Stimulated activated effector memory CD8-positive, alpha-beta T cell treated with anti-CD3 and anti-CD28 coated beads, Interleukin-12 subunit alpha, Interleukin-12 subunit beta, amount 100 ng/mL, for 72 hours (primary cell): ENCODE results near the gene URB2.
"Not testable (repeated sequence)": the region's sequence is repeated elsewhere in the genome, so short reads cannot be mapped to it uniquely, and the experiment has no call there.

Source experiments
- ATAC-seq: fragments of 150-1000 bp; cut with Tn5 transposase; 2 replicates; pipeline ENCODE4 v1.10.0; 2021
- DNase-seq, 2 donors: peaks; one replicate each; pipeline ENCODE4 v3.0.0; 2021 to 2022; ENCODE audit warnings: low spot score in 2 of 2
- H3K27ac Mint-ChIP-seq: one replicate; pipeline ENCODE4 v1.8.0; 2022; ENCODE audit warnings: mild to moderate bottlenecking, mixed read lengths
- H3K36me3 Mint-ChIP-seq: one replicate; pipeline ENCODE4 v1.8.0; 2022; ENCODE audit warnings: mild to moderate bottlenecking, mixed read lengths
- H3K4me1 Mint-ChIP-seq: one replicate; pipeline ENCODE4 v1.8.0; 2022; ENCODE audit warnings: mixed read lengths
- H3K4me3 Mint-ChIP-seq: one replicate; pipeline ENCODE4 v1.8.0; 2022; ENCODE audit warnings: mild to moderate bottlenecking, mixed read lengths
- H3K9me3 Mint-ChIP-seq: one replicate; pipeline ENCODE4 v1.8.0; 2022; ENCODE audit warnings: mixed read lengths

Gene URB2

DNA sequence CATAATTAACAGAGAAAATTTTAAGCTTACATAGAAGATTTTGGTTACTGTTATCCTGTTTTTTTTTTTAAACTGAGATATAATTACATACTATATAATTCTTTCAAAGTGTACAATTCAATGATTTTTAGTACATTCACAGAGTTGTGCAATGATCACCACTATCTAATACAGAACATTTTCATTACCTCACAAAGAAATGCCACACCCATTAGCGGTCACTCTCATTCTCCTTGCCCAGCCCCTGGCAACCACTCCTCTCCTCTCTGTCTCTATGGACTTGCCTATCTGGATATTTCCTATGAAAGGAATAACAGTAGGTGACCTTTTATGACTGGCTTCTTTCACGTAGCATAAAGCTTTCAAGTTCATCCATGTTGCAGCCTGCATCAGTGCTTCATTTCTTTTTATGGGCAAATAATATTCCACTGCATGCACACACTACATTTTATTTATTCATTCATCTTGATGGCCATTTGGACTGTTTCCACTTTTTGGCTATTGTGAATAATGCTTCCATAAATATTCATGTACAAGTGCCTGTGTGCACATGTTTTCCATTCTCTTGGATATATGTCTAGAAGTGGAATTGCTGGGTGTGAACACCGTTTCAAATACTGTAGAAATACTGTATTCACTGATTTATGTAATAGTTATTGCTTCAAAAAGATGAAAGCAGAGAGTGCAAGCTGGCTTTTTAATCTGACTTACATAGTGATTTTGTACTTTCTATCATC is 26.7 kb upstream of the URB2 start:
- Mint-ChIP-seq H3K36me3 (peaks cover 64% of the 10 kb centered on the region), H3K4me1 (peaks cover 27% of the 10 kb centered on the region), H3K4me3 (no peak overlapping the region), H3K27ac (no peak overlapping the region), H3K9me3 (no peaks in the 10 kb centered on the region)
- ATAC-seq = no peak
- DNase-seq = no peak

DNA sequence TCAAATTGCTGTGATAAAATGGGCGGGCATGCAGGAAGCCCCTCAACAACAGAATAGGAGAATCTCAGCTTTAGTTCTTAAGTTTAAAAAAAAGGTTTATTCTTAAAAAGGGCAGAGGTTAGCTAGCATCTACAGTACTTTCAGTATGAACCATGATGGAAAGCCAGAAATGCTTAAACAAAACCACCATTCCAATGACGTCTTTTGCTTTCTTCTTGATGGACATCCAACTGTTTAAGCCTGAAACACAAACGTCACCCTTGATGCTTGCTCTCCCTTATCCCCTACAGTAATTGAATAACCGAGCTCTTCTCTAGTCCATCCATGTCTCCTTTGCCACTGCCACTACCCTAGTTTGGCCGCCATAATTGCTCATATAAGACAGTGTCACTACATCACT is 25.8 kb upstream of the URB2 start:
- DNase-seq (no peak), ATAC-seq (peak; percentile 68)
- peaks cover 61% of the 10 kb centered on the region for H3K36me3 Mint-ChIP-seq
- H3K9me3 Mint-ChIP-seq = no peaks in the 10 kb centered on the region
- H3K4me1 Mint-ChIP-seq = peaks cover 27% of the 10 kb centered on the region
- peak overlapping the region; percentile 60 for H3K27ac Mint-ChIP-seq
- no peak overlapping the region for H3K4me3 Mint-ChIP-seq

DNA sequence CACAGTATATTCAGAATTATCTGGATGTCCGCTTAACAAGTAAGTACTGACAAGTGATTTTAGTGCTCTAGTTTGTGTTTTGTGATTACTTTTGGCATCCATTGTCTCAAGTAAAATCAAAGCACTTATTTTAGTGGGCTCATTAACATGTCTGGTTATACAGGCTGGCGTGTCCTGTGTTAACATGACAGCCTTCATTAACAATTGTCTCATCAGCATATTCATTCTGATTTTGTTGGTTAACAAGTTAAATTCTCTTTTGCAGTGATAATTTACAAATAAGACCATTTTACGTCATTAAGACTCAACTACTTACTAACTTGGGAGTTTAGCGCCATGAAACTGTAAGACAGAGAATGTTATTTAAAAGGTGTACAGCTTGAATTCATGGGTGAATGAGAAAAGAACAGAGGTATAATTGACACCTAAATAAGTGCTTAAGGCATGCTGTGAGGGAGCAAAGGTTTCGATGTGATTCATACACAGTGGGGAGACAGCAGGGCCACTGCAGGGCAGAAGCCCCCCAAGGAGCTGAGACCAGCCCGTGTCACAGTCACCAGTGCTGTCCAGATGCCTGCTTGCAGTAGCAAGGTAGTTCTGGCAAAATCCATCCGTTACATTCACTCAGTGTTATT is 22.6 kb upstream of the URB2 start:
- DNase-seq = no peak
- no peak overlapping the region for H3K27ac Mint-ChIP-seq
- H3K4me3 Mint-ChIP-seq = no peak overlapping the region
- peaks cover 80% of the 10 kb centered on the region for H3K36me3 Mint-ChIP-seq
- H3K9me3 Mint-ChIP-seq = no peaks in the 10 kb centered on the region
- H3K4me1 Mint-ChIP-seq = peaks cover 20% of the 10 kb centered on the region
- no peak for ATAC-seq

DNA sequence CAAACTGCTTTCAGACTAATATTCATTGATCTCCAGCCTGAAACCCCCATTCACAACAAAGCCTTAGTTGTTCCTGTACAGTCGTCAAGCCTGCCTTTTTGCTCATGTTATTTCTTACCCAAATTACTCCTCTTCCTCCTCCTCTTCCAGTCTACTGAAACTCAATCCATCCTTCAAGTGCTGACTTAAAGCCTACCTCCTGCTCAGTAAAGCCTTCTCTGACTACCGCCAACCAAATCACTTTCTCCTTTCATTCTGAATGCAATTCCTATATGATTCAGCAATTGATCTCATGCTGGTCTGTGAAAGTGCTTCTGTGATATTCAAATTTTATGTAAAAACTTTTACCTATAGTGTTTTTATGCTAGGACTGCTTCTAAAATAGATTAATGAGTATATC is 18.7 kb upstream of the URB2 start:
- DNase-seq (no peak), ATAC-seq (no peak)
- Mint-ChIP-seq H3K4me1 (peaks cover 8% of the 10 kb centered on the region), H3K9me3 (no peaks in the 10 kb centered on the region), H3K4me3 (no peak overlapping the region), H3K27ac (no peak overlapping the region), H3K36me3 (peaks cover 77% of the 10 kb centered on the region)

DNA sequence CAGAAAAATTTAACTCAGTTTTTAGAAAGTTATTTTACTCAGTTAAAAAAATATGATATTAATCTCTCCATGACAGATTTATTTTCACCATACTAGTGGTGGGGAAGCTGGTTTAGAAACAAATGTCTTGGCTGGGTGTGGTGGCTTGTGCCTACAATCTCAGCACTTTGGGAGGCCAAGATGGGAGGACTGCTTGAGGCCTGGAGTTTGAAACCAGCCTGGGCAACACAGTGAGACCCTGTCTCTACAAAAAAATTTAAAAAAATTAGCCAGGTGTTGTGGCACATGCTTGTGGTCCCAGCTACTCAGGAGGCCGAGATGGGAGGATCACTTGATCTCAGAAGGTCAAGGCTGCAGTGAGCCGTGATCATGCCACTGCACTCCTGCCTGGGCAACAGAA is 17.5 kb upstream of the URB2 start:
- Mint-ChIP-seq H3K27ac (no peak overlapping the region), H3K4me1 (peaks cover 8% of the 10 kb centered on the region), H3K9me3 (no peaks in the 10 kb centered on the region), H3K36me3 (peaks cover 83% of the 10 kb centered on the region), H3K4me3 (no peak overlapping the region)
- DNase-seq (no peak), ATAC-seq (no peak)

DNA sequence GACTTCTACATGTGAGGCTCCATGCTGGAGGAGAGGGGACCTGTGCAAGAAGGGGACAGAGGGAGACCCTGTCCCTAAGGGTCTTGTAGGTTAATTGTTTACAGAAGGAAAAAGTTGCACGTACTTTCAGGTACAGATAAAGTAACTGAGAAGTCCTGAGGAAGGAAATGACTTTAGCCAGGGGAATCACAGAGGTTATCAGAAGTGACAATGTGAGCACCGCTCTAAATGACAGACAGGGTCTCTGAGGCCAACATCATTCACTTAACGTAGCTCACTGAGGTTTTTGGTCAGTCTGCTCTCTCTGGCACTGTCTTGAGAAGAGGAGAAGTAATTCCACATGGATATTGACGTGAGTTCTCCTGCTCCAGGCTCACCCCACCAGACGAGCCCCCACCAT is 12.1 kb upstream of the URB2 start:
- Mint-ChIP-seq H3K4me1 (peaks cover 16% of the 10 kb centered on the region), H3K9me3 (no peaks in the 10 kb centered on the region), H3K36me3 (peaks cover 52% of the 10 kb centered on the region), H3K4me3 (no peak overlapping the region), H3K27ac (no peak overlapping the region)
- ATAC-seq (no peak), DNase-seq (no peak)

DNA sequence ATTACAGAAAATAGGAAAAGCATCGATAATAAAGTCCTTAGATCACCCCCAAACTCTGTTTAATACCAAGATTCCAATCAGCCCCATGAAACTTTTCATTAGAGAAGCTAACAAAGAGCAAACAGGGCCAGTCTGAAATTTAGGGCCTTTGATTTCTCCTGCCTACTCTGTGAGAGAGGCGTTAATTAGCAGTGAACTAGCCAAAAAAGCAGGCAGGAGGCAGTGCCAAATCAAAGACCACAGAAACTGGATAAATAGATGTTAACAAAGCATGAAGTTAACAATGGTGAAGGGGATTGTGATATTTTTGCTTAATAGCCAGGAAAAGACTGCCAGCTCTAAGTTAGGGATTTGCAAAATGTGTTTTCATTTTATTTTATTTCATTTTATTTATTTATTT is 11.3 kb upstream of the URB2 start:
- Mint-ChIP-seq H3K36me3 (peaks cover 44% of the 10 kb centered on the region), H3K4me3 (no peak overlapping the region)

DNA sequence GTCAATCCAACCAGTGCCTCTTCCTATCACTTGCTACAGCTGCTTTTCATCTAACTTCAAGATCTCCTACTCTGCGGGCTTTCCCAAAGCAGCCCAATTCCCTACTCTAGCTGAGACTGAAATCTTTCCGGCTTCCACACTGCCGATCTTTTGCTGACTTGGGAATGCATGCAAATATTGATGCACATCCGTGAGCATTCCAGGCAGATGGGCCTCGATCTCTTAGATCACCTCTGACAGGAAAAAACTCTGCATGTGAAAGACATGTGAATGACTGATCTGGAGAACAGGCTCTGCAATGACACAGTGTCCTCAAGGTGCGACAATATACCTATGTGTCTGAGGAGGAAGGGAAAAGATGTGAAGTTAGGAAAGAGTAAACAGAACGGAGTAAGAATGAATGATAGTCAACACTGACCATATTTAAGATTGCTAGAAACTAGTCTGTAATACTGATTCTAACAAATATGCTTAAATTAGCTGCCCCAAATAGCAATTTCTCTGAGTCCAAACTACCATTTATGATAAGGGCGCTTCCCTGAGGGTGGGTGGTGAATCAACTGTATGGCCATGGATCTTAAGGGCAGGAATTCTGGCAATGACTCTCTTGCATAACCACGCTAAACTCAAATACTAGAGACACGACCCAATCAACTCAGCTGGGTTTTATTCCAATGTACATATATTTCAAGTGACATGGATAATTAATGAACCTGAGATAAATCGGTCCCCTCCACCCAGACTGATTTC is 8.5 kb upstream of the URB2 start:
- Mint-ChIP-seq H3K9me3 (no peaks in the 10 kb centered on the region), H3K4me1 (peaks cover 46% of the 10 kb centered on the region), H3K36me3 (peaks cover 20% of the 10 kb centered on the region), H3K4me3 (no peak overlapping the region), H3K27ac (no peak overlapping the region)
- DNase-seq = no peak
- no peak for ATAC-seq

More for the DNA sequence above, 11.3 kb upstream of the URB2 start:
- Mint-ChIP-seq H3K4me1 (peaks cover 24% of the 10 kb centered on the region), H3K9me3 (no peaks in the 10 kb centered on the region), H3K27ac (no peak overlapping the region)
- no peak for DNase-seq
- no peak for ATAC-seq

DNA sequence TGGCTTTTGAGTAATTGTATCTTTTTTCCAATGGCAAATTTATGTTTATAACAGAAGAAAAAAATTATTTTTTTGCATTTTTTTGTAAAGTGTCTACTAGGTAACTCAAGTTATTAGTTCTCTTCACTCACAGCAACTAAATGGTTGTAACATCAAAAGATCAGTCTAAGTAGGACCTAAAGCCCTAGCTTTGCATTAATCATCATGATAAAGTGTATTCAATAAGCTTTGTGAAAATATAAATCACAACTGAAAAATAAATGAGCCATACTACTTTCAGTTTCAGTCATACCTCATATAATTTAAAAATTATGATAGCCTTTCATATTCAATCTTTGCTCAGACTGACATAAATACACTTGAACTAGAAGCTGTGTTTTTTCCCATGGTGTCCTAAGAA is 7.0 kb upstream of the URB2 start:
- peak; percentile 71 for ATAC-seq
- no peak overlapping the region for H3K4me3 Mint-ChIP-seq
- no peak for DNase-seq

DNA sequence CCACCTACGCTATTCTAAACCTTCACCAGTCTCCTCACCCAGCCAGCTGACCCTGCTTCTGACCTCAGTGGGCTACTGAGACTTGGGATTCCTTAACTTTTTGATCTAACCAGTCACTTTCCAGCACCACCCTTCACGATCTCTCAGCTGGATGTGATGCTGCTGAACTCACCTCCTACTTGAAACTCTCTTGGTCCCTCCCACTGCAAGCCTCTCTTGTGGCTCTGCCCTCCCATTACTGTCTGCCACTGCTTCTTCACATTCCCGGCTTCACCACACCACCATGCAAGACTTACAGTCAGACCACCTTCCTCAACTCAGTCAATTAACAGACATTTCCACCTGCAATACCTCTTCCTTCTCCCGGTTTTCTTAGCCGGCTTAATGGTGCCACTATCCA is 6.4 kb upstream of the URB2 start:
- H3K9me3 Mint-ChIP-seq = no peaks in the 10 kb centered on the region
- no peak overlapping the region for H3K4me3 Mint-ChIP-seq
- no peak overlapping the region for H3K27ac Mint-ChIP-seq
- ATAC-seq (no peak), DNase-seq (no peak)
- peaks cover 63% of the 10 kb centered on the region for H3K4me1 Mint-ChIP-seq
- H3K36me3 Mint-ChIP-seq = peaks cover 8% of the 10 kb centered on the region

More for the DNA sequence above, 7.0 kb upstream of the URB2 start:
- Mint-ChIP-seq H3K36me3 (peaks cover 13% of the 10 kb centered on the region), H3K4me1 (peaks cover 57% of the 10 kb centered on the region), H3K9me3 (no peaks in the 10 kb centered on the region), H3K27ac (no peak overlapping the region)

DNA sequence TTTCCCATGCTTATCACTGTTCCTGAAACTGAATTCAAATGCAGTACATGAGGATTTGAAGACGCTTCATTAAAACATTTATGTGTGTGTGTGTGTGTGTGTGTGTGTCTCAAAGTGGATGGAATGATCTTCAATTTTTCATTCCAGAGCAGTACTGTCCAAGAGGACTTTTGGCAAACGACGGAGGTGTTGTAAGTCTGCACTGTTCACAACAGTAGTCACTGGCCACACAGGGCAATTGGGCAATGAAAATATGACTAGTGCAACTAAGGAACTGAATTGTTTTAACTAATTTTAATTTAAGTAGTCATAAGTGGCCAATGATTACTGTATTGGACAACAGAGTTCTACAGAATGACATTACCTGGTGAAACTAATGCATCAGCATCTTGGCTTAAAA is 5.2 kb upstream of the URB2 start:
- no peak overlapping the region for H3K27ac Mint-ChIP-seq

DNA sequence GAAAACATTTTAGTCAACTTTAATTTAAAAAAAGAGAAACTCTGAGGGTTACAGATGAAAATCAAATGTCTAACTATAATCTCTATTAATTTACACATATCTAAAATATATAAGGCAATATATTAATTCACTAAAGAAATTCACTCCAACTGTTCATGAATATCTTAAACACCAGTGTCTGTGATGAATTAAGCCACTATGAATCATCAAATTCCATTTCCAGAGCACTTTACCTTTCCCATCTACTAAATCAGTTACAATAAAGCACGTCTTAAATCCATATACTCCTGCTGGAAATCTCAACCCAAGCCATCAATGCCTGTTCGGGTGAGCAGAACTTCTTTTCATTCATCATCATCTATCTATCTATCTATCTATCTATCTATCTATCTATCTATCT is 4.4 kb upstream of the URB2 start:
- ATAC-seq (no peak), DNase-seq (no peak)
- Mint-ChIP-seq H3K9me3 (no peaks in the 10 kb centered on the region), H3K4me1 (peaks cover 73% of the 10 kb centered on the region), H3K36me3 (peaks cover 21% of the 10 kb centered on the region), H3K27ac (no peak overlapping the region), H3K4me3 (no peak overlapping the region)

More for the DNA sequence above, 5.2 kb upstream of the URB2 start:
- no peaks in the 10 kb centered on the region for H3K9me3 Mint-ChIP-seq
- ATAC-seq (no peak), DNase-seq (no peak)
- H3K36me3 Mint-ChIP-seq = peaks cover 16% of the 10 kb centered on the region
- no peak overlapping the region for H3K4me3 Mint-ChIP-seq
- peaks cover 70% of the 10 kb centered on the region for H3K4me1 Mint-ChIP-seq

DNA sequence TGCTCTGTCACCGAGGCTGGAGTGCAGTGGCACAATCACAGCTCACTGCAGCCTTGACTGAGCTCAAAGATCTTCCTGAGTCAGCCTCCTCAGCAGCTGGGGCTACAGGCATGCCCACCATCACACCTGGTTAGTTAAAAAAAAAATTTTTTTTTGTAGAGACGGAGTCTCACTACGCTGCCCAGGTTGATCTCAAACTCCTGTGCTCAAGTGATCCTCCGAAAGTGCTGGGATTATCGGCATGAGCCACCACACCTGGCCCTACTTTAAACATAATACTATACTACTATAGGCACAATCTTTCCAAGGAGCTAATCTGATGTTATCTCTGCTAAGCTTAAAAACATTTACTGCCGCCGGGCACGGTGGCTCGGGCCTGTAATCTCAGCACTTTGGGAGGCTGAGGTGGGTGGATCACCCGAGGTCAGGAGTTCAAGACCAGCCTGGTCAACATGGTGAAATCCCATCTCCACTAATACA is 3.4 kb upstream of the URB2 start:
- Mint-ChIP-seq H3K4me1 (peaks cover 73% of the 10 kb centered on the region), H3K36me3 (peaks cover 25% of the 10 kb centered on the region)
- not testable (repeated sequence) for H3K27ac Mint-ChIP-seq, DNase-seq, H3K4me3 Mint-ChIP-seq, ATAC-seq, H3K9me3 Mint-ChIP-seq

DNA sequence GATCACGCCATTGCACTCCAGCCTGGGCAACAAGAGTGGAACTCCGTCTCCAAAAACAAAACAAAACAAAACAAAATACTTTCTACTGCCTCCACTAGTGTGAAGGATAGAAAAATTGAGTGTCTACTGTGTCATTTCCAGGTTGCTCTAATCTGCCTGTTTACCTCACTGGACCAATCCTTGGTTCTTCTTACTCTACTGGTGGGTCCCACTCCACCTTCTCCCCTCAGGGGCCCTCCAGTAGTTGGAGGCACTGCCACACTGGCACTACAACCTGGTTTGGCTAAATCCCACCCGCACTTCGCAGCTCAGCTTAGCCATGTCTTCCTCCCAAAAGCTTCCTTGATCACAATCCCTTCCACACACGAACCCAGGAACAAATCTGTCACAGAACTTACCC is 2.8 kb upstream of the URB2 start:
- Mint-ChIP-seq H3K4me3 (no peak overlapping the region), H3K9me3 (no peaks in the 10 kb centered on the region), H3K4me1 (peaks cover 71% of the 10 kb centered on the region), H3K27ac (peak overlapping the region; percentile 43), H3K36me3 (peaks cover 25% of the 10 kb centered on the region)
- ATAC-seq (no peak), DNase-seq (no peak)

DNA sequence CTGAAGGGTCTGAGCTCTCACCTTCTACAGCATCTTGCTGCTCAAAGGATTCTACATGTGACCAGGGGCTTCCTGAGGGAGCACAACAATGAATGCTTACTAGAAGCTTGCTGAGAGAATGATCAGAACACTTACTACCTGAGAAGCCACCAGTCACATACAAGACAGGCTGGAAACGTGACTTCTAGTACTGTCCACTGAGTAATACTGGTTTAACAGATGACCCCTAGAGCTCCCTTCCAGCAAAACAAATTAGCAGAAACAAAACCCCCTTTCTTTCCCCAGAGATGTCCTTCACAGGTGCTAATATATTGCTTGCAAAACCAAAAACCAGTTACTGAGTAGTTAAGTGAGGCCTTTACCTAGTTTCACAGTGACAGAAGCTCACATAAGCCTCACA is 2.2 kb upstream of the URB2 start:
- ATAC-seq = no peak
- peaks cover 71% of the 10 kb centered on the region for H3K4me1 Mint-ChIP-seq
- H3K27ac Mint-ChIP-seq = peak overlapping the region; percentile 43
- no peaks in the 10 kb centered on the region for H3K9me3 Mint-ChIP-seq
- peaks cover 32% of the 10 kb centered on the region for H3K36me3 Mint-ChIP-seq
- peak overlapping the region; percentile 89 for H3K4me3 Mint-ChIP-seq
- no peak for DNase-seq
